HepG2 (cell line): Measurements from ENCODE around the gene FOXN3. TPM values are rescaled to one million over a fixed set of nuclear protein-coding genes. Genes with fewer than 3 reads are reported as not detected.
"Not testable (repeated sequence)": the region's sequence is repeated elsewhere in the genome, so short reads cannot be mapped to it uniquely, and the experiment has no call there.

ENCODE experiments used
- ATAC-seq: fragments of 200-7000 bp; cut with Tn5 transposase; 3 replicates; pipeline ENCODE4 v1.9.1; 2020; ENCODE audit warnings: mild to moderate bottlenecking, moderate library complexity
- BruUV-seq: library from RNA; stranded (reverse); fragments of 400-500 nt; replicated peaks from 2 replicates; lab custom pipeline; 2021; lab: Mats Ljungman, UMichigan
- CTCF ChIA-PET: fragments of 300-600 bp; formaldehyde crosslinking; extraction: SDS; loops from one replicate; lab custom pipeline; 2021; ENCODE audit warnings: low total read pairs, inconsistent platforms, low intra/inter-chr PET ratio; lab: Yijun Ruan, JAX
- POLR2A ChIA-PET: fragments of 350-600 bp; sonication (Branson Sonifier 250); formaldehyde crosslinking; loops from one replicate; lab custom pipeline; 2020; ENCODE audit warnings: antibody characterized with exemption, inconsistent platforms; lab: Yijun Ruan, JAX
- DNase-seq: peaks from one replicate; pipeline ENCODE4 v3.0.0-alpha.2; 2015; ENCODE audit warnings: low spot score
- FAIRE-seq: peaks from 3 replicates; lab custom pipeline; 2011; peaks lifted over from hg19 to GRCh38; lab: Jason Lieb, UNC
- H2AFZ ChIP-seq: one replicate; pipeline ENCODE4 v1.6.1; 2011; ENCODE audit warnings: low read length, inconsistent platforms
- H3K27ac ChIP-seq: fragments of 300-600 bp; 3 replicates; pipeline ENCODE4 v1.8.0; 2011; ENCODE audit warnings: mixed run types, mild to moderate bottlenecking, mixed read lengths, low read length, inconsistent platforms; ENCODE audit not compliant: insufficient read depth; ENCODE audit errors: extremely low read length
- H3K27me3 ChIP-seq, 2 experiments: fragments of 200-600 bp in 1 of 2; 2 replicates in 1 of 2; 3 replicates in 1 of 2; pipeline versions ENCODE4 v1.6.0 to v1.8.0; 2011; ENCODE audit warnings: low read length in 2 of 2, mild to moderate bottlenecking in 2 of 2, moderate library complexity in 2 of 2, inconsistent platforms in 1 of 2; ENCODE audit not compliant: insufficient read depth in 2 of 2, control insufficient read depth in 1 of 2
- H3K36me3 ChIP-seq, 2 experiments: fragments of 200-600 bp in 1 of 2; replicated peaks in 1 of 2; 2 replicates in 1 of 2; 3 replicates in 1 of 2; pipeline versions ENCODE4 v1.5.1 to v1.8.0; 2011; ENCODE audit warnings: low read length in 2 of 2, inconsistent platforms in 1 of 2; ENCODE audit not compliant: insufficient read depth in 2 of 2, control insufficient read depth in 1 of 2
- H3K4me1 ChIP-seq: 2 replicates; pipeline ENCODE4 v1.5.1; 2012; ENCODE audit warnings: low read length, inconsistent platforms; ENCODE audit not compliant: insufficient read depth
- H3K4me2 ChIP-seq: 2 replicates; pipeline ENCODE4 v1.6.0; 2011; ENCODE audit warnings: low read depth, low read length, inconsistent platforms
- H3K4me3 ChIP-seq, 3 experiments: fragments of 200-600 bp in 1 of 3; sonication (generic), shearing (Covaris generic) in 1 of 3; replicated peaks in 1 of 3; 2 replicates each; pipeline ENCODE4 v1.5.1; 2011 to 2016; ENCODE audit warnings: low read length in 3 of 3, inconsistent platforms in 2 of 3, low read depth in 2 of 3, mild to moderate bottlenecking in 2 of 3, control low read depth in 1 of 3, mixed read lengths in 1 of 3; ENCODE audit not compliant: insufficient read depth in 1 of 3
- H3K79me2 ChIP-seq: one replicate; pipeline ENCODE4 v1.6.1; 2011; ENCODE audit warnings: low read length, inconsistent platforms; ENCODE audit not compliant: insufficient read depth
- H3K9ac ChIP-seq: 2 replicates; pipeline ENCODE4 v1.6.0; 2011; ENCODE audit warnings: mild to moderate bottlenecking, low read depth, low read length, inconsistent platforms; ENCODE audit not compliant: insufficient read depth
- H3K9me3 ChIP-seq: 2 replicates; pipeline ENCODE4 v1.5.1; 2012; ENCODE audit warnings: mild to moderate bottlenecking, low read length
- H4K20me1 ChIP-seq: 2 replicates; pipeline ENCODE4 v1.6.0; 2011; ENCODE audit warnings: inconsistent platforms, mild to moderate bottlenecking, low read length, moderate library complexity; ENCODE audit not compliant: insufficient read depth
- HCFC1 ChIP-seq: fragments of 150-350 bp; IDR thresholded peaks from 2 replicates; pipeline ENCODE4 v1.6.1; 2014; ENCODE audit warnings: low read depth, low read length
- HMGXB3 ChIP-seq: sonication (generic); formaldehyde crosslinking; IDR thresholded peaks from 2 replicates; pipeline ENCODE4 v1.4.0; 2020; ENCODE audit warnings: missing genetic modification reagents, borderline replicate concordance
- SIX1 ChIP-seq: sonication (generic); formaldehyde crosslinking; IDR thresholded peaks from 2 replicates; pipeline ENCODE4 v1.4.0; 2020; ENCODE audit warnings: missing genetic modification reagents, borderline replicate concordance
- ZBTB8A ChIP-seq: sonication (generic); formaldehyde crosslinking; IDR thresholded peaks from 2 replicates; pipeline ENCODE4 v1.4.0; 2020; ENCODE audit warnings: mild to moderate bottlenecking, low read depth, missing genetic modification reagents, borderline replicate concordance
- ZHX2 ChIP-seq, 2 experiments: sonication (generic) in 1 of 2; formaldehyde crosslinking in 1 of 2; IDR thresholded peaks; 2 replicates each; pipeline versions ENCODE4 v1.6.1 to v1.9.0; 2014 to 2022; ENCODE audit warnings: antibody characterized with exemption in 1 of 2, borderline replicate concordance in 1 of 2, inconsistent platforms in 1 of 2, low read depth in 1 of 2, missing genetic modification reagents in 1 of 2
- ZNF362 ChIP-seq: sonication (generic); formaldehyde crosslinking; IDR thresholded peaks from 2 replicates; pipeline ENCODE4 v1.4.0; 2020; ENCODE audit warnings: missing genetic modification reagents, mild to moderate bottlenecking, borderline replicate concordance
- ZNF557 ChIP-seq: sonication (generic); formaldehyde crosslinking; IDR thresholded peaks from 2 replicates; pipeline ENCODE4 v1.4.0; 2020; ENCODE audit warnings: missing genetic modification reagents
- WGBS: methylation state at CpG from one replicate; pipeline ENCODE4 v1.1.6; 2017; ENCODE audit warnings: low lambda C conversion rate; 5-methylcytosine and 5-hydroxymethylcytosine counted together
- in situ Hi-C: cut with HindIII; loops from 2 replicates; pipeline ENCODE4 v1.10.0; 2017; ENCODE audit warnings: low pct_unique_long_range_greater_than_20kb; ENCODE audit not compliant: extremely low pct_ligation_motif_present
- intact Hi-C: fragments of 100-400 bp; cut with micrococcal nuclease; formaldehyde crosslinking; loops from one replicate; pipeline ENCODE4 v1.10.0; 2022; ENCODE audit not compliant: unreplicated experiment
- polyA plus RNA-seq, 8 experiments: library from polyadenylated mRNA; depleted of rRNA in 3 of 8; stranded (reverse) in 7 of 8; unstranded in 1 of 8; fragments of >200 nt; fragmentation: Illumina TruSeq in 4 of 8; extraction: Trizol in 4 of 8; gene quantifications; 2 replicates each; pipeline versions ENCODE4 v1.2.1 to v1.2.3, GENCODE V29; 2011 to 2016; ENCODE audit warnings: low read depth in 4 of 8, missing spikeins in 1 of 8, mixed read lengths in 1 of 8; ENCODE audit not compliant: insufficient read depth in 1 of 8
- total RNA-seq, 5 experiments: library from RNA; depleted of rRNA; stranded (reverse); fragments of >200 nt; fragmentation: Illumina TruSeq; extraction: Trizol; gene quantifications; 2 replicates each; pipeline ENCODE4 v1.2.3, GENCODE V29; 2016; ENCODE audit warnings: low read depth in 1 of 5

The FOXN3 gene
- total and polyA plus RNA-seq, 2 of the 13 experiments (the other 11 are each of a cell fraction or from before 2014, with no cell fraction given), result 32.4 to 70.2 TPM

- no peak for TF ChIP-seq HMGXB3 (CRISPR knock-in tag)
- TF ChIP-seq ZHX2 (IDR thresholded peaks at IDR 0.05; ENCODE audit: low read depth), result no peak
- no peak for TF ChIP-seq ZHX2 (CRISPR knock-in tag; IDR thresholded peaks at IDR 0.05; ENCODE audit: borderline replicate concordance)
- no peak for TF ChIP-seq ZBTB8A (CRISPR knock-in tag)
- no peak for TF ChIP-seq HCFC1
- no peak for TF ChIP-seq SIX1 (CRISPR knock-in tag)
- TF ChIP-seq ZNF557 (CRISPR knock-in tag), result no peak
- TF ChIP-seq ZNF362 (CRISPR knock-in tag), result no peak
Observed at GRCh38 chr14:89294872-89295271, 122.2 kb downstream of the FOXN3 start (continued).

- in situ Hi-C loops, result not testable (repeated sequence)
- 98% methylated on average over 4 of the region's 4 CpGs for whole genome bisulfite sequencing
Observed at GRCh38 chr14:89294469-89294868, 122.6 kb downstream of the FOXN3 start.

More at GRCh38 chr14:89294469-89294868, 122.6 kb downstream of the FOXN3 start:
- Histone ChIP-seq H3K79me2 (peaks cover 41% of the 10 kb centered on the region), H4K20me1 (peaks cover 14% of the 10 kb centered on the region; the same call in 1 of the 2 replicates), H3K36me3 (peaks cover 20 to 62% of the 10 kb centered on the region in 2 experiments), H3K4me1 (peaks cover 34% of the 10 kb centered on the region)
- H3K9me3 ChIP-seq, POLR2A ChIA-PET, ATAC-seq, H3K27me3 ChIP-seq, H3K9ac ChIP-seq, H3K27ac ChIP-seq, intact Hi-C loops, H3K4me3 ChIP-seq, CTCF ChIA-PET, H2AFZ ChIP-seq, FAIRE-seq, DNase-seq, H3K4me2 ChIP-seq, BruUV-seq: not testable (repeated sequence)
